HCT116 (cell line): ENCODE results near the gene FAM13C. TPM values are rescaled to one million over a fixed set of nuclear protein-coding genes. Genes with fewer than 3 reads are reported as not detected.

Source experiments
- ATAC-seq: fragments of 200-7000 bp; cut with Tn5 transposase; 2 replicates; pipeline ENCODE4 v1.9.1; 2020; ENCODE audit warnings: mild to moderate bottlenecking, moderate library complexity
- BruUV-seq: library from RNA; stranded (reverse); fragments of 400-500 nt; replicated peaks from 2 replicates; lab custom pipeline; 2021; lab: Mats Ljungman, UMichigan
- CTCF ChIA-PET: fragments of 300-600 bp; sonication (Branson Sonifier 250); formaldehyde crosslinking; loops from one replicate; lab custom pipeline; 2021; ENCODE audit warnings: antibody characterized with exemption; lab: Charles Lee
- POLR2A ChIA-PET: fragments of 300-600, 350-600 bp; sonication (Branson Sonifier 250); formaldehyde crosslinking; loops from one replicate; lab custom pipeline; 2021; ENCODE audit warnings: antibody characterized with exemption; lab: Charles Lee
- RAD21 ChIA-PET, 2 experiments: fragments of 300-600 bp; sonication (Branson Sonifier 250); formaldehyde crosslinking; loops; one replicate each; lab custom pipeline; 2023; ENCODE audit warnings: low total read pairs in 2 of 2; ENCODE audit not compliant: uncharacterized antibody in 2 of 2, unreplicated experiment in 2 of 2, low non-redundant PET in 1 of 2; lab: Charles Lee
- DNase-seq: peaks from one replicate; pipeline ENCODE4 v3.0.0-alpha.2; 2010; ENCODE audit warnings: low read depth, low spot score
- H2AFZ ChIP-seq: fragments of 200-600 bp; shearing (Covaris generic), sonication (generic); 2 replicates; pipeline ENCODE4 v1.6.1; 2017; ENCODE audit warnings: low read depth, mixed run types, mixed read lengths, antibody characterized with exemption, low read length; ENCODE audit not compliant: poor library complexity, severe bottlenecking
- H3K27ac ChIP-seq: 2 replicates; pipeline ENCODE4 v1.5.1; 2012; ENCODE audit warnings: low read depth, low read length
- H3K27me3 ChIP-seq: fragments of 200-600 bp; sonication (generic); 2 replicates; pipeline ENCODE4 v1.6.1; 2016; ENCODE audit warnings: mixed run types, low read length, mixed read lengths; ENCODE audit not compliant: insufficient read depth
- H3K36me3 ChIP-seq, 2 experiments: fragments of 200-500 bp in 1 of 2; fragments of 200-600 bp in 1 of 2; sonication (Bioruptor generic) in 1 of 2; sonication (generic) in 1 of 2; 2 replicates each; pipeline versions ENCODE4 v1.5.1 to v1.6.1; 2014 to 2016; ENCODE audit warnings: low read length in 2 of 2, inconsistent platforms in 1 of 2, mixed read lengths in 1 of 2, mixed run types in 1 of 2; ENCODE audit not compliant: insufficient read depth in 2 of 2, control insufficient read depth in 1 of 2
- H3K4me1 ChIP-seq, 2 experiments: fragments of 200-600 bp in 1 of 2; sonication (generic) in 1 of 2; 2 replicates each; pipeline versions ENCODE4 v1.5.1 to v1.6.1; 2012 to 2017; ENCODE audit warnings: low read length in 2 of 2, inconsistent platforms in 1 of 2, mild to moderate bottlenecking in 1 of 2, mixed read lengths in 1 of 2, mixed run types in 1 of 2, moderate library complexity in 1 of 2; ENCODE audit not compliant: insufficient read depth in 2 of 2, control insufficient read depth in 1 of 2
- H3K4me2 ChIP-seq: fragments of 200-600 bp; sonication (generic); 2 replicates; pipeline ENCODE4 v1.6.1; 2017; ENCODE audit warnings: mixed run types, low read length, mixed read lengths
- H3K4me3 ChIP-seq, 2 experiments: fragments of 200-600 bp in 1 of 2; sonication (generic) in 1 of 2; replicated peaks in 1 of 2; 2 replicates each; pipeline ENCODE4 v1.5.1; 2011 to 2016; ENCODE audit warnings: low read length in 2 of 2, control low read depth in 1 of 2, low read depth in 1 of 2, mild to moderate bottlenecking in 1 of 2, mixed read lengths in 1 of 2, mixed run types in 1 of 2
- H3K79me2 ChIP-seq: fragments of 200-600 bp; sonication (generic); 2 replicates; pipeline ENCODE4 v1.6.1; 2017; ENCODE audit warnings: mild to moderate bottlenecking, mixed run types, low read length, moderate library complexity, mixed read lengths; ENCODE audit not compliant: insufficient read depth
- H3K9ac ChIP-seq: fragments of 200-600 bp; sonication (generic); 2 replicates; pipeline ENCODE4 v1.6.1; 2016; ENCODE audit warnings: low read length, mixed read lengths
- H3K9me2 ChIP-seq: fragments of 200-600 bp; sonication (generic), shearing (Covaris generic); 2 replicates; pipeline ENCODE4 v1.6.1; 2017; ENCODE audit warnings: mixed run types, mild to moderate bottlenecking, moderate library complexity; ENCODE audit not compliant: insufficient read depth
- H3K9me3 ChIP-seq, 2 experiments: fragments of 200-500 bp in 1 of 2; fragments of 200-600 bp in 1 of 2; sonication (Bioruptor generic) in 1 of 2; sonication (generic) in 1 of 2; 2 replicates each; pipeline ENCODE4 v1.6.1; 2014 to 2017; ENCODE audit warnings: low read length in 2 of 2, mixed read lengths in 2 of 2, inconsistent platforms in 1 of 2, low read depth in 1 of 2, mild to moderate bottlenecking in 1 of 2, mixed run types in 1 of 2, moderate library complexity in 1 of 2; ENCODE audit not compliant: control insufficient read depth in 1 of 2, insufficient read depth in 1 of 2
- H4K20me1 ChIP-seq: fragments of 200-600 bp; sonication (generic), shearing (Covaris generic); 2 replicates; pipeline ENCODE4 v1.6.1; 2017; ENCODE audit warnings: mixed run types, mild to moderate bottlenecking, moderate library complexity; ENCODE audit not compliant: insufficient read depth
- ATF3 ChIP-seq: IDR thresholded peaks from 2 replicates; pipeline ENCODE4 v1.6.1; 2012
- EGR1 ChIP-seq: IDR thresholded peaks from 2 replicates; pipeline ENCODE4 v1.6.1; 2012; ENCODE audit warnings: low read depth
- FOSL1 ChIP-seq: IDR thresholded peaks from 2 replicates; pipeline ENCODE4 v1.6.1; 2012; ENCODE audit warnings: low read depth
- JUND ChIP-seq: IDR thresholded peaks from 2 replicates; pipeline ENCODE4 v1.6.1; 2012
- TCF7L2 ChIP-seq: IDR thresholded peaks from 2 replicates; pipeline ENCODE4 v1.7.0; 2011; ENCODE audit warnings: borderline replicate concordance, inconsistent platforms; ENCODE audit not compliant: insufficient read depth, insufficient read length; ENCODE audit errors: extremely low read depth
- YY1 ChIP-seq: IDR thresholded peaks from 2 replicates; pipeline ENCODE4 v1.6.1; 2011; ENCODE audit warnings: low read length, low read depth, moderate library complexity, mild to moderate bottlenecking; ENCODE audit not compliant: insufficient replicate concordance; ENCODE audit errors: extremely low read depth
- ZFX ChIP-seq: fragments of 450-650 bp; IDR thresholded peaks from 2 replicates; pipeline ENCODE4 v1.6.1; 2017
- intact Hi-C: fragments of 100-400 bp; cut with micrococcal nuclease; formaldehyde crosslinking; loops from 2 replicates; pipeline ENCODE4 v1.10.0; 2022
- total RNA-seq: library from RNA; stranded (reverse); gene quantifications from one replicate; pipeline ENCODE4 v1.2.1, GENCODE V29; 2021; ENCODE audit not compliant: unreplicated experiment
- TF ChIP-seq, protein P1 (sequence below): IDR thresholded peaks from 2 replicates; pipeline ENCODE4 v1.6.1; 2011; ENCODE audit warnings: mild to moderate bottlenecking, low read length, moderate library complexity; ENCODE audit not compliant: insufficient replicate concordance; ENCODE audit errors: extremely low read depth
- TF ChIP-seq, protein P2 (sequence below), 3 experiments: fragments of 200-600 bp in 1 of 3; sonication (generic) in 1 of 3; IDR thresholded peaks in 2 of 3; conservative IDR thresholded peaks in 1 of 3; 2 replicates each; pipeline ENCODE4 v1.5.1; 2012 to 2017; ENCODE audit warnings: low read depth in 2 of 3, low read length in 2 of 3, antibody characterized with exemption in 1 of 3, borderline replicate concordance in 1 of 3, control low read depth in 1 of 3, mild to moderate bottlenecking in 1 of 3, mixed read lengths in 1 of 3, mixed run types in 1 of 3, moderate library complexity in 1 of 3; ENCODE audit not compliant: insufficient read depth in 1 of 3

Gene FAM13C
- total RNA-seq, 1 experiment from 2014 or later: 0.42 TPM

- RAD21 ChIA-PET: no interaction called here
- POLR2A ChIA-PET: interaction anchor here (0.5 kb wide), 1 partner anchor 135 kb away, joined by 3 read pairs; no protein-coding TSS in a partner anchor
- Histone ChIP-seq H4K20me1 (no peaks in the 10 kb centered on the region), H3K4me1 (no peaks in the 10 kb centered on the region), H3K4me2 (no peak overlapping the region), H3K27ac (no peak overlapping the region), H3K36me3 (no peaks in the 10 kb centered on the region), H3K27me3 (0 out of 2 replicates have a peak, but pooled peaks cover 12% of the 10 kb centered on the region), H3K9me2 (no peaks in the 10 kb centered on the region), H2AFZ (no peak overlapping the region), H3K79me2 (no peaks in the 10 kb centered on the region), H3K9ac (no peak overlapping the region), H3K9me3 (no peaks in the 10 kb centered on the region), H3K4me3 (no peak overlapping the region)
- TF ChIP-seq EGR1: no peak
- TF ChIP-seq FOSL1: no peak
- no peak for TF ChIP-seq YY1
- TF ChIP-seq ATF3: no peak
- TF ChIP-seq ZFX: no peak
- no peak for TF ChIP-seq JUND
- TF ChIP-seq TCF7L2: no peak
- TF ChIP-seq, protein P1, sequence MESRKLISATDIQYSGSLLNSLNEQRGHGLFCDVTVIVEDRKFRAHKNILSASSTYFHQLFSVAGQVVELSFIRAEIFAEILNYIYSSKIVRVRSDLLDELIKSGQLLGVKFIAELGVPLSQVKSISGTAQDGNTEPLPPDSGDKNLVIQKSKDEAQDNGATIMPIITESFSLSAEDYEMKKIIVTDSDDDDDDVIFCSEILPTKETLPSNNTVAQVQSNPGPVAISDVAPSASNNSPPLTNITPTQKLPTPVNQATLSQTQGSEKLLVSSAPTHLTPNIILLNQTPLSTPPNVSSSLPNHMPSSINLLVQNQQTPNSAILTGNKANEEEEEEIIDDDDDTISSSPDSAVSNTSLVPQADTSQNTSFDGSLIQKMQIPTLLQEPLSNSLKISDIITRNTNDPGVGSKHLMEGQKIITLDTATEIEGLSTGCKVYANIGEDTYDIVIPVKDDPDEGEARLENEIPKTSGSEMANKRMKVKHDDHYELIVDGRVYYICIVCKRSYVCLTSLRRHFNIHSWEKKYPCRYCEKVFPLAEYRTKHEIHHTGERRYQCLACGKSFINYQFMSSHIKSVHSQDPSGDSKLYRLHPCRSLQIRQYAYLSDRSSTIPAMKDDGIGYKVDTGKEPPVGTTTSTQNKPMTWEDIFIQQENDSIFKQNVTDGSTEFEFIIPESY: no peak
- DNase-seq (no peak), ATAC-seq (no peak)
- CTCF ChIA-PET: no interaction called here
- BruUV-seq: no TSS peak
- intact Hi-C loops: no loop called here
Observed at GRCh38 chr10:59325116-59325515, 37.2 kb downstream of the FAM13C start.

GRCh38 chr10:59324597-59324996 is 37.8 kb downstream of the FAM13C start:
- no peaks in the 10 kb centered on the region for H3K36me3 ChIP-seq
- ChIA-PET POLR2A (interaction anchor here (0.5 kb wide), 1 partner anchor 136 kb away, joined by 3 read pairs; no protein-coding TSS in a partner anchor), RAD21 (no interaction called here), CTCF (no interaction called here)
- H3K4me1 ChIP-seq: no peaks in the 10 kb centered on the region
- no peak for TF ChIP-seq ZFX
- no peak for TF ChIP-seq YY1
- TF ChIP-seq, protein P2, sequence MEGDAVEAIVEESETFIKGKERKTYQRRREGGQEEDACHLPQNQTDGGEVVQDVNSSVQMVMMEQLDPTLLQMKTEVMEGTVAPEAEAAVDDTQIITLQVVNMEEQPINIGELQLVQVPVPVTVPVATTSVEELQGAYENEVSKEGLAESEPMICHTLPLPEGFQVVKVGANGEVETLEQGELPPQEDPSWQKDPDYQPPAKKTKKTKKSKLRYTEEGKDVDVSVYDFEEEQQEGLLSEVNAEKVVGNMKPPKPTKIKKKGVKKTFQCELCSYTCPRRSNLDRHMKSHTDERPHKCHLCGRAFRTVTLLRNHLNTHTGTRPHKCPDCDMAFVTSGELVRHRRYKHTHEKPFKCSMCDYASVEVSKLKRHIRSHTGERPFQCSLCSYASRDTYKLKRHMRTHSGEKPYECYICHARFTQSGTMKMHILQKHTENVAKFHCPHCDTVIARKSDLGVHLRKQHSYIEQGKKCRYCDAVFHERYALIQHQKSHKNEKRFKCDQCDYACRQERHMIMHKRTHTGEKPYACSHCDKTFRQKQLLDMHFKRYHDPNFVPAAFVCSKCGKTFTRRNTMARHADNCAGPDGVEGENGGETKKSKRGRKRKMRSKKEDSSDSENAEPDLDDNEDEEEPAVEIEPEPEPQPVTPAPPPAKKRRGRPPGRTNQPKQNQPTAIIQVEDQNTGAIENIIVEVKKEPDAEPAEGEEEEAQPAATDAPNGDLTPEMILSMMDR (IDR thresholded peaks at IDR 0.05 in 2 of 3, conservative IDR thresholded peaks at IDR 0.05 in 1 of 3; ENCODE audit: borderline replicate concordance in 1 of 3, insufficient read depth in 1 of 3, low read depth in 2 of 3, low read length in 2 of 3): no peak
- H2AFZ ChIP-seq: no peak overlapping the region
- intact Hi-C loops: no loop called here
- H3K27ac ChIP-seq: no peak overlapping the region
- H3K9me3 ChIP-seq: no peaks in the 10 kb centered on the region
- H4K20me1 ChIP-seq: no peaks in the 10 kb centered on the region
- no TSS peak for BruUV-seq
- DNase-seq: no peak
- H3K9ac ChIP-seq: no peak overlapping the region
- H3K4me3 ChIP-seq: no peak overlapping the region
- H3K4me2 ChIP-seq: no peak overlapping the region
- no peaks in the 10 kb centered on the region for H3K79me2 ChIP-seq
- no peaks in the 10 kb centered on the region for H3K9me2 ChIP-seq
- no peak for ATAC-seq
- 0 out of 2 replicates have a peak, but pooled peaks cover 12% of the 10 kb centered on the region for H3K27me3 ChIP-seq
